LHCN-M2 (cell line): ENCODE measurements around the gene RELL1. TPM values are rescaled to one million over a fixed set of nuclear protein-coding genes. Genes with fewer than 3 reads are reported as not detected.

ENCODE experiments used
- total RNA-seq: library from RNA; depleted of rRNA; stranded (reverse); fragments of >200 nt; gene quantifications from 2 replicates; pipeline ENCODE4 v1.2.3, GENCODE V29; 2014; rRNA removed

RELL1 gene
- total RNA-seq, 1 experiment from 2014 or later, result 47.1 TPM

Other genes starting within 250 kb of the RELL1 start
- gene PGM2, start 140.3 kb upstream of the RELL1 start, total RNA-seq, result 23.4 and 42.2 TPM in 2 replicates
- 94.8 and 108 TPM in 2 replicates for gene TBC1D1, start 204.7 kb upstream of the RELL1 start, total RNA-seq